Thoracic aorta (tissue), 2 donors: ENCODE data around the gene HSPA12A. TPM values are rescaled to one million over a fixed set of nuclear protein-coding genes. Genes with fewer than 3 reads are reported as not detected.

Experiments
- ATAC-seq: fragments of 150-250 bp; one replicate; pipeline ENCODE4 v1.8.0; 2017; ENCODE audit warnings: low read depth; ENCODE audit not compliant: insufficient number of reproducible peaks, low FRiP score
- DNase-seq: peaks from one replicate; pipeline ENCODE4 v3.0.0-alpha.2; 2020; ENCODE audit warnings: low spot score
- H3K27ac ChIP-seq, 2 donors: fragments of 200-600 bp; sonication (generic); 1 replicate in 1 of 2; 2 replicates in 1 of 2; pipeline ENCODE4 v1.5.1; 2016; ENCODE audit warnings: mild to moderate bottlenecking in 2 of 2, moderate library complexity in 2 of 2
- H3K27me3 ChIP-seq: fragments of 200-600 bp; sonication (generic); replicated peaks from 2 replicates; pipeline ENCODE4 v1.6.0; 2016; ENCODE audit warnings: mild to moderate bottlenecking; ENCODE audit not compliant: insufficient read depth
- H3K36me3 ChIP-seq: fragments of 200-600 bp; sonication (generic); one replicate; pipeline ENCODE4 v1.5.1; 2016
- H3K4me1 ChIP-seq, 2 donors: fragments of 200-600 bp; sonication (generic); 1 replicate in 1 of 2; 2 replicates in 1 of 2; pipeline versions ENCODE4 v1.5.1 to v1.6.0; 2016; ENCODE audit warnings: low read depth in 2 of 2, mild to moderate bottlenecking in 1 of 2; ENCODE audit not compliant: control insufficient read depth in 1 of 2
- H3K4me3 ChIP-seq: fragments of 200-600 bp; sonication (generic); 2 replicates; pipeline ENCODE4 v1.5.1; 2016; ENCODE audit warnings: mild to moderate bottlenecking
- H3K9me3 ChIP-seq: fragments of 200-600 bp; sonication (generic); 2 replicates; pipeline ENCODE4 v1.5.1; 2016
- CTCF ChIP-seq: fragments of 200-600 bp; sonication (generic); IDR thresholded peaks from one replicate; pipeline ENCODE4 v1.5.1; 2019; ENCODE audit warnings: antibody characterized with exemption
- total RNA-seq, 2 donors: library from RNA; depleted of rRNA; stranded (reverse); fragments of >200 nt; gene quantifications; one replicate each; pipeline versions ENCODE4 v1.1.0 to v1.2.3, GENCODE V29; 2016

Gene HSPA12A
- total RNA-seq, 2 donors from 2014 or later = 10.2 to 13.6 TPM

- peak overlapping the region; percentile 55 to 66 for H3K27ac ChIP-seq
- H3K9me3 ChIP-seq = no peaks in the 10 kb centered on the region
- ATAC-seq = no peak
- H3K4me1 ChIP-seq = peaks cover 6 to 15% of the 10 kb centered on the region in 2 donors
- H3K36me3 ChIP-seq = no peaks in the 10 kb centered on the region
- peak overlapping the region; percentile 36 for H3K4me3 ChIP-seq
- TF ChIP-seq CTCF = no peak
- H3K27me3 ChIP-seq = no peaks in the 10 kb centered on the region
- DNase-seq = no peak
These were observed 34.0 kb downstream of the HSPA12A start for GRCh38 chr10:116708391-116708821.

GRCh38 chr10:116707981-116708380, 34.4 kb downstream of the HSPA12A start:
- H3K27me3 ChIP-seq = no peaks in the 10 kb centered on the region
- peak overlapping the region; percentile 55 to 66 for H3K27ac ChIP-seq
- peaks cover 6 to 15% of the 10 kb centered on the region in 2 donors for H3K4me1 ChIP-seq
- ATAC-seq (no peak), DNase-seq (no peak)
- TF ChIP-seq CTCF = no peak
- H3K4me3 ChIP-seq = peak overlapping the region; percentile 36
- no peaks in the 10 kb centered on the region for H3K36me3 ChIP-seq
- H3K9me3 ChIP-seq = no peaks in the 10 kb centered on the region

GRCh38 chr10:116706281-116706680, 36.1 kb downstream of the HSPA12A start:
- DNase-seq (no peak), ATAC-seq (no peak)
- no peak overlapping the region for H3K27ac ChIP-seq
- peaks cover 6 to 15% of the 10 kb centered on the region in 2 donors for H3K4me1 ChIP-seq
- TF ChIP-seq CTCF = no peak
- H3K36me3 ChIP-seq = no peaks in the 10 kb centered on the region
- no peaks in the 10 kb centered on the region for H3K9me3 ChIP-seq
- no peak overlapping the region for H3K4me3 ChIP-seq
- H3K27me3 ChIP-seq = no peaks in the 10 kb centered on the region

- ATAC-seq (no peak), DNase-seq (no peak)
- H3K36me3 ChIP-seq = no peaks in the 10 kb centered on the region
- peaks cover 6 to 15% of the 10 kb centered on the region in 2 donors for H3K4me1 ChIP-seq
- H3K27ac ChIP-seq = no peak overlapping the region
- no peak overlapping the region for H3K4me3 ChIP-seq
- H3K27me3 ChIP-seq = no peaks in the 10 kb centered on the region
- TF ChIP-seq CTCF = no peak
- H3K9me3 ChIP-seq = no peaks in the 10 kb centered on the region
These were observed 36.9 kb downstream of the HSPA12A start for GRCh38 chr10:116705498-116705897.

GRCh38 chr10:116704926-116705325, 37.4 kb downstream of the HSPA12A start:
- Histone ChIP-seq H3K36me3 (no peaks in the 10 kb centered on the region), H3K27me3 (no peaks in the 10 kb centered on the region)
- no peak for ATAC-seq

More at GRCh38 chr10:116704926-116705325, 37.4 kb downstream of the HSPA12A start:
- DNase-seq = no peak
- TF ChIP-seq CTCF = no peak
- H3K27ac ChIP-seq = no peak overlapping the region
- H3K4me3 ChIP-seq = no peak overlapping the region
- no peaks in the 10 kb centered on the region for H3K9me3 ChIP-seq
- peaks cover 6 to 15% of the 10 kb centered on the region in 2 donors for H3K4me1 ChIP-seq
